ENCODE measurements around the gene LSM12.

DNA sequence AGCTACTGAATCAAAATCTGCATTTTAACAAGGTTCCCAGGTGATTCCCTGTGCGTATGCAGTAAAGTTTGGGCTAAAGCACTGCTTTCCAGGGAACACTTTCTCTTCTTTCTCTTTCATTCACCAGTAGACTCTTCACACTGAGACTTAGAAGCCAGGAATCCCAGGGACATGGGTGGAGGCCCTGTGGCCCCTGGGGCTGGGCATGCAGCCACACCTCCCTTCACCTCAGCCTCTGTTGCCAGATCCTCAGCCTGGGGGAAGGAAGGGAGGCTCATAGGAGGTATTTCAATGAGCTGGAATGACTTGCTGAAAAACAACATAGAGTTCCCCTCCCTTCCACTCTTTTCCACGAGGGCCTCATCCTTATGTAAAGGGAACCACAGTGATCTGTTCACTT, 5.3 kb upstream of the LSM12 start:
- TF ChIP-seq CTCF (IDR thresholded peaks at IDR 0.05) (no peak), POLR2A (IDR thresholded peaks at IDR 0.05) (no peak)
